ENCODE data around the gene ZNF184. TPM values are rescaled to one million over a fixed set of nuclear protein-coding genes. Genes with fewer than 3 reads are reported as not detected.
A peak's percentile ranks its signal among the peaks of the same experiment; 100 is the strongest.

Gene ZNF184
- total and polyA plus RNA-seq, 2 of the 4 experiments (the other 2 are of a cell fraction), result 2.8 to 8.1 TPM

- intact Hi-C loops (cut with micrococcal nuclease) (loop anchor here (1.0 to 5.0 kb wide), 9 partner anchors 16 to 376 kb away; no protein-coding TSS in a partner anchor), in situ Hi-C loops (cut with MboI; ENCODE audit: low sequenced_read_pairs) (loop anchor here (5.0 kb wide), 1 partner anchor 233 kb away; no protein-coding TSS in a partner anchor), dilution Hi-C loops (cut with HindIII; ENCODE audit: low sequenced_read_pairs, unreplicated experiment) (no loop called here)
- Histone ChIP-seq H3K79me1 (ENCODE audit: low read depth in 1 of 2, low read length in 2 of 2) (no peaks in the 10 kb centered on the region), H3K4me1 (ENCODE audit: control insufficient read depth, insufficient read depth, low read length) (peaks cover 2% of the 10 kb centered on the region; the same call in 1 of the 2 replicates), H2BK120ac (ENCODE audit: low read depth, low read length) (no peak overlapping the region), H4K91ac (ENCODE audit: insufficient read depth, low read depth, low read length) (no peak overlapping the region), H2BK20ac (ENCODE audit: low read depth, low read length) (no peak overlapping the region), H3K27me3 (ENCODE audit: control insufficient read depth, insufficient read depth, low read length) (peaks cover 2% of the 10 kb centered on the region), H3K23ac (ENCODE audit: low read depth, low read length) (no peak overlapping the region), H4K5ac (ENCODE audit: low read depth, low read length) (no peak overlapping the region), H3K14ac (replicated peaks; ENCODE audit: low read depth, low read length) (no peak overlapping the region; the same call in 1 of the 2 replicates), H2AK9ac (replicated peaks; ENCODE audit: low read depth, low read length, poor library complexity) (no peak overlapping the region), H3K36me3 (ENCODE audit: control insufficient read depth, insufficient read depth, low read length) (no peaks in the 10 kb centered on the region), H2BK15ac (ENCODE audit: low read depth, low read length) (no peak overlapping the region), H3K27ac (ENCODE audit: insufficient read depth, low read length) (peak overlapping the region; percentile 76), H3K9ac (ENCODE audit: low read depth, low read length) (peak overlapping the region; percentile 89), H4K20me1 (ENCODE audit: insufficient read depth, low read length) (no peaks in the 10 kb centered on the region), H3K9me3 (ENCODE audit: control insufficient read depth, insufficient read depth, low read length) (no peaks in the 10 kb centered on the region), H2AFZ (replicated peaks; ENCODE audit: low read length, poor library complexity) (peak overlapping the region; percentile 92), H3K9me1 (ENCODE audit: insufficient read depth, low read length) (no peaks in the 10 kb centered on the region), H3K4ac (ENCODE audit: low read depth, low read length) (no peak overlapping the region; the same call in 1 of the 2 replicates), H3K4me3 (ENCODE audit: insufficient read depth, low read depth, low read length) (peak overlapping the region; percentile 74), H3K18ac (ENCODE audit: low read depth, low read length) (peak overlapping the region; percentile 40; the same call in 1 of the 2 replicates), H3K56ac (ENCODE audit: extremely low read depth, insufficient read depth, low read length) (peak overlapping the region; percentile 23; the same call in 1 of the 2 replicates), H4K8ac (ENCODE audit: low read depth in 2 of 2, low read length in 2 of 2) (peak overlapping the region in 1 of 2 experiments; percentile 25; a peak in 1 of 4 replicates), H3K4me2 (ENCODE audit: low read depth, low read length) (peak overlapping the region; percentile 79), H2BK5ac (ENCODE audit: low read depth, low read length, poor library complexity, severe bottlenecking) (peak overlapping the region; percentile 14), H2AK5ac (ENCODE audit: low read depth, low read length) (no peak overlapping the region)
- WGBS, 2 experiments (ENCODE audit: extremely low coverage in 2 of 2, insufficient read length in 1 of 2), result 0% methylated on average over 9 of the region's 42 CpGs; no CpG with 5 or more reads in 1 of the 2 experiments
- BruUV-seq (replicated peaks), result no TSS peak
- ChIA-PET CTCF (interaction anchor here (0.6 to 1.9 kb wide), 9 partner anchors 8 to 355 kb away, joined by 3 to 6 read pairs (median 4); no protein-coding TSS in a partner anchor), POLR2A (ENCODE audit: unreplicated experiment) (interaction anchor here (0.7 to 1.1 kb wide), 2 partner anchors 14 to 355 kb away, joined by 3 to 6 read pairs; no protein-coding TSS in a partner anchor)
- peak; percentile 87 for ATAC-seq (ENCODE audit: low read depth)
- peak; percentile 87 for TF ChIP-seq FOS (IDR thresholded peaks at IDR 0.05; ENCODE audit: low read depth, low read length)
- TF ChIP-seq CTCF (conservative IDR thresholded peaks at IDR 0.05; ENCODE audit: low read depth, low read length), result peak; percentile 72
- peak; percentile 55 for TF ChIP-seq RAD21 (IDR thresholded peaks at IDR 0.05; ENCODE audit: low read length)
- TF ChIP-seq CEBPB (IDR thresholded peaks at IDR 0.05; ENCODE audit: low read depth, low read length), result peak; percentile 59; the same call in 1 of the 2 replicates
- TF ChIP-seq CHD1 (IDR thresholded peaks at IDR 0.05; ENCODE audit: low read depth, low read length), result no peak
- no peak for TF ChIP-seq MAFK (IDR thresholded peaks at IDR 0.05; ENCODE audit: low read depth, low read length)
- peak; percentile 54 for TF ChIP-seq RCOR1 (IDR thresholded peaks at IDR 0.05; ENCODE audit: insufficient replicate concordance, low read length)
- peak; percentile 67 for TF ChIP-seq SMC3 (IDR thresholded peaks at IDR 0.05; ENCODE audit: low read depth, low read length)
- TF ChIP-seq MXI1 (IDR thresholded peaks at IDR 0.05; ENCODE audit: borderline replicate concordance, low read depth, low read length), result no peak
- peak; percentile 90 for DNase-seq
These were observed 46.2 kb upstream of the ZNF184 start for GRCh38 chr6:27518881-27519795.

Measured in IMR-90 (cell line).